Measurements from ENCODE around the gene CSKMT. TPM values are rescaled to one million over a fixed set of nuclear protein-coding genes. Genes with fewer than 3 reads are reported as not detected.

Gene CSKMT
- total RNA-seq, 1 donor from 2014 or later = 15.7 TPM

GRCh38 chr11:62712861-62713260, 47.7 kb downstream of the CSKMT start:
- Mint-ChIP-seq H3K9me3 (ENCODE audit: unreplicated experiment) (peaks cover 12% of the 10 kb centered on the region), H3K4me3 (ENCODE audit: unreplicated experiment) (no peak overlapping the region), H3K36me3 (ENCODE audit: unreplicated experiment) (no peaks in the 10 kb centered on the region), H3K27ac (ENCODE audit: unreplicated experiment) (peak overlapping the region; percentile 15), H3K4me1 (ENCODE audit: low read depth, unreplicated experiment) (peaks cover 6% of the 10 kb centered on the region), H3K27me3 (ENCODE audit: unreplicated experiment) (peaks cover 6% of the 10 kb centered on the region)
- DNase-seq = no peak
- TF ChIP-seq CTCF (IDR thresholded peaks at IDR 0.05; ENCODE audit: partially characterized antibody, unreplicated experiment) = no peak

GRCh38 chr11:62713343-62713742, 48.2 kb downstream of the CSKMT start:
- Mint-ChIP-seq H3K9me3 (ENCODE audit: unreplicated experiment) (peaks cover 14% of the 10 kb centered on the region), H3K36me3 (ENCODE audit: unreplicated experiment) (peaks cover 5% of the 10 kb centered on the region), H3K4me3 (ENCODE audit: unreplicated experiment) (no peak overlapping the region), H3K4me1 (ENCODE audit: low read depth, unreplicated experiment) (peaks cover 8% of the 10 kb centered on the region), H3K27ac (ENCODE audit: unreplicated experiment) (peak overlapping the region; percentile 64), H3K27me3 (ENCODE audit: unreplicated experiment) (peaks cover 6% of the 10 kb centered on the region)
- DNase-seq = no peak
- TF ChIP-seq CTCF (IDR thresholded peaks at IDR 0.05; ENCODE audit: partially characterized antibody, unreplicated experiment) = no peak

GRCh38 chr11:62715150-62716130, 50.3 kb downstream of the CSKMT start:
- no peak for DNase-seq
- H3K27ac Mint-ChIP-seq (ENCODE audit: unreplicated experiment) = no peak overlapping the region
- H3K4me1 Mint-ChIP-seq (ENCODE audit: low read depth, unreplicated experiment) = peaks cover 2% of the 10 kb centered on the region
- H3K36me3 Mint-ChIP-seq (ENCODE audit: unreplicated experiment) = peaks cover 5% of the 10 kb centered on the region
- H3K9me3 Mint-ChIP-seq (ENCODE audit: unreplicated experiment) = peaks cover 5% of the 10 kb centered on the region
- H3K27me3 Mint-ChIP-seq (ENCODE audit: unreplicated experiment) = peaks cover 3% of the 10 kb centered on the region
- H3K4me3 Mint-ChIP-seq (ENCODE audit: unreplicated experiment) = no peak overlapping the region
- TF ChIP-seq CTCF (IDR thresholded peaks at IDR 0.05; ENCODE audit: partially characterized antibody, unreplicated experiment) = no peak

GRCh38 chr11:62716206-62716605, 51.1 kb downstream of the CSKMT start:
- no peak overlapping the region for H3K27ac Mint-ChIP-seq (ENCODE audit: unreplicated experiment)
- H3K4me1 Mint-ChIP-seq (ENCODE audit: low read depth, unreplicated experiment) = peaks cover 2% of the 10 kb centered on the region
- peaks cover 8% of the 10 kb centered on the region for H3K36me3 Mint-ChIP-seq (ENCODE audit: unreplicated experiment)
- H3K9me3 Mint-ChIP-seq (ENCODE audit: unreplicated experiment) = peaks cover 5% of the 10 kb centered on the region
- TF ChIP-seq CTCF (IDR thresholded peaks at IDR 0.05; ENCODE audit: partially characterized antibody, unreplicated experiment) = no peak
- H3K4me3 Mint-ChIP-seq (ENCODE audit: unreplicated experiment) = peak overlapping the region; percentile 65
- peaks cover 3% of the 10 kb centered on the region for H3K27me3 Mint-ChIP-seq (ENCODE audit: unreplicated experiment)
- no peak for DNase-seq

GRCh38 chr11:62716816-62717215, 51.7 kb downstream of the CSKMT start:
- Mint-ChIP-seq H3K36me3 (ENCODE audit: unreplicated experiment) (peaks cover 8% of the 10 kb centered on the region), H3K4me1 (ENCODE audit: low read depth, unreplicated experiment) (peaks cover 2% of the 10 kb centered on the region), H3K27ac (ENCODE audit: unreplicated experiment) (no peak overlapping the region), H3K9me3 (ENCODE audit: unreplicated experiment) (peaks cover 5% of the 10 kb centered on the region), H3K4me3 (ENCODE audit: unreplicated experiment) (no peak overlapping the region), H3K27me3 (ENCODE audit: unreplicated experiment) (peaks cover 3% of the 10 kb centered on the region)
- no peak for TF ChIP-seq CTCF (IDR thresholded peaks at IDR 0.05; ENCODE audit: partially characterized antibody, unreplicated experiment)
- no peak for DNase-seq
